Esophagus squamous epithelium (tissue), 5 donors: ENCODE data around the gene SYT4. TPM values are rescaled to one million over a fixed set of nuclear protein-coding genes. Genes with fewer than 3 reads are reported as not detected.
"Not testable (repeated sequence)": the region's sequence is repeated elsewhere in the genome, so short reads cannot be mapped to it uniquely, and the experiment has no call there.

Experiments
- DNase-seq: peaks from one replicate; lab custom pipeline; 2025; lab: John Stamatoyannopoulos, UW
- H3K27ac ChIP-seq, 4 donors: fragments of 200-600 bp; sonication (generic); one replicate each; pipeline ENCODE4 v1.5.1; 2016 to 2019; ENCODE audit warnings: mild to moderate bottlenecking in 1 of 4
- H3K27me3 ChIP-seq, 4 donors: fragments of 200-600 bp; sonication (generic); 1 replicate in 3 of 4; 2 replicates in 1 of 4; pipeline versions ENCODE4 v1.5.1 to v1.6.0; 2017 to 2021; ENCODE audit warnings: antibody characterized with exemption in 1 of 4
- H3K36me3 ChIP-seq, 3 donors: fragments of 200-600 bp; sonication (generic); one replicate each; pipeline ENCODE4 v1.5.1; 2016 to 2019
- H3K4me1 ChIP-seq, 3 donors: fragments of 200-600 bp; sonication (generic); one replicate each; pipeline ENCODE4 v1.5.1; 2017 to 2019
- H3K4me3 ChIP-seq, 4 donors: fragments of 200-600 bp; sonication (generic); 1 replicate in 3 of 4; 2 replicates in 1 of 4; pipeline ENCODE4 v1.5.1; 2016 to 2019; ENCODE audit warnings: mild to moderate bottlenecking in 2 of 4, moderate library complexity in 1 of 4
- H3K9me3 ChIP-seq, 3 donors: fragments of 200-600 bp; sonication (generic); one replicate each; pipeline ENCODE4 v1.5.1; 2016 to 2019
- POLR2A ChIP-seq, 4 donors: fragments of 450-650 bp; IDR thresholded peaks; one replicate each; pipeline ENCODE4 v1.6.1; 2017; ENCODE audit warnings: antibody characterized with exemption in 4 of 4, mild to moderate bottlenecking in 4 of 4, moderate library complexity in 3 of 4
- WGBS, 2 donors: methylation state at CpG; one replicate each; pipeline ENCODE4 v1.1.5; 2018; 5-methylcytosine and 5-hydroxymethylcytosine counted together
- intact Hi-C: fragments of 100-400 bp; cut with DNase I; formaldehyde crosslinking; loops from one replicate; pipeline ENCODE4 v1.15.0; 2022
- total RNA-seq, 4 donors: library from RNA; depleted of rRNA; stranded (reverse); fragments of >200 nt; gene quantifications; one replicate each; pipeline ENCODE4 v1.1.0, GENCODE V29; 2016
- TF ChIP-seq, protein P1 (sequence below), 6 experiments: fragments of 450-650 bp in 4 of 6; fragments of 200-600 bp in 2 of 6; sonication (generic) in 2 of 6; IDR thresholded peaks; one replicate each; pipeline ENCODE4 v1.5.1; 2016 to 2019; ENCODE audit warnings: antibody characterized with exemption in 6 of 6, mild to moderate bottlenecking in 4 of 6, moderate library complexity in 4 of 6
- donor health status: DM: yes; HTN: yes; CAD: no.

SYT4 gene
- total RNA-seq, 4 donors from 2014 or later: not detected

GRCh38 chr18:43303376-43303775 is 26.1 kb upstream of the SYT4 start:
- no peak for DNase-seq
- intact Hi-C loops: no loop called here
- Histone ChIP-seq H3K4me1 (no peaks in the 10 kb centered on the region), H3K4me3 (no peak overlapping the region), H3K36me3 (no peaks in the 10 kb centered on the region), H3K27me3 (no peaks in the 10 kb centered on the region), H3K27ac (no peak overlapping the region), H3K9me3 (no peaks in the 10 kb centered on the region)
- whole genome bisulfite sequencing, 2 donors: 53 to 59% methylated on average over 2 of the region's 2 CpGs
- TF ChIP-seq POLR2A (IDR thresholded peaks at IDR 0.05): no peak
- TF ChIP-seq, protein P1, sequence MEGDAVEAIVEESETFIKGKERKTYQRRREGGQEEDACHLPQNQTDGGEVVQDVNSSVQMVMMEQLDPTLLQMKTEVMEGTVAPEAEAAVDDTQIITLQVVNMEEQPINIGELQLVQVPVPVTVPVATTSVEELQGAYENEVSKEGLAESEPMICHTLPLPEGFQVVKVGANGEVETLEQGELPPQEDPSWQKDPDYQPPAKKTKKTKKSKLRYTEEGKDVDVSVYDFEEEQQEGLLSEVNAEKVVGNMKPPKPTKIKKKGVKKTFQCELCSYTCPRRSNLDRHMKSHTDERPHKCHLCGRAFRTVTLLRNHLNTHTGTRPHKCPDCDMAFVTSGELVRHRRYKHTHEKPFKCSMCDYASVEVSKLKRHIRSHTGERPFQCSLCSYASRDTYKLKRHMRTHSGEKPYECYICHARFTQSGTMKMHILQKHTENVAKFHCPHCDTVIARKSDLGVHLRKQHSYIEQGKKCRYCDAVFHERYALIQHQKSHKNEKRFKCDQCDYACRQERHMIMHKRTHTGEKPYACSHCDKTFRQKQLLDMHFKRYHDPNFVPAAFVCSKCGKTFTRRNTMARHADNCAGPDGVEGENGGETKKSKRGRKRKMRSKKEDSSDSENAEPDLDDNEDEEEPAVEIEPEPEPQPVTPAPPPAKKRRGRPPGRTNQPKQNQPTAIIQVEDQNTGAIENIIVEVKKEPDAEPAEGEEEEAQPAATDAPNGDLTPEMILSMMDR (IDR thresholded peaks at IDR 0.05): no peak

GRCh38 chr18:43286187-43286586 is 8.9 kb upstream of the SYT4 start:
- H3K27ac ChIP-seq, H3K27me3 ChIP-seq, H3K36me3 ChIP-seq, intact Hi-C loops, H3K4me3 ChIP-seq, H3K9me3 ChIP-seq, DNase-seq, H3K4me1 ChIP-seq: not testable (repeated sequence)
- 80% methylated on average over 1 of the region's 11 CpGs; no CpG with 5 or more reads in 1 of the 2 donors for WGBS, 2 donors

GRCh38 chr18:43283299-43283698 is 6.0 kb upstream of the SYT4 start:
- Histone ChIP-seq H3K4me3 (no peak overlapping the region), H3K36me3 (no peaks in the 10 kb centered on the region), H3K9me3 (no peaks in the 10 kb centered on the region), H3K27me3 (peaks cover 0 to 3% (median 0%) of the 10 kb centered on the region in 4 donors), H3K27ac (no peak overlapping the region), H3K4me1 (no peaks in the 10 kb centered on the region)
- intact Hi-C loops: no loop called here
- DNase-seq: no peak
- TF ChIP-seq, protein P1 (IDR thresholded peaks at IDR 0.05): no peak
- no peak for TF ChIP-seq POLR2A (IDR thresholded peaks at IDR 0.05)
- WGBS, 2 donors: 91 to 96% methylated on average over 9 to 16 of the region's 16 CpGs

GRCh38 chr18:43279015-43279744 is 1.9 kb upstream of the SYT4 start:
- no peak for DNase-seq
- 4 to 5% methylated on average over 6 of the region's 6 CpGs for WGBS, 2 donors

DNA sequence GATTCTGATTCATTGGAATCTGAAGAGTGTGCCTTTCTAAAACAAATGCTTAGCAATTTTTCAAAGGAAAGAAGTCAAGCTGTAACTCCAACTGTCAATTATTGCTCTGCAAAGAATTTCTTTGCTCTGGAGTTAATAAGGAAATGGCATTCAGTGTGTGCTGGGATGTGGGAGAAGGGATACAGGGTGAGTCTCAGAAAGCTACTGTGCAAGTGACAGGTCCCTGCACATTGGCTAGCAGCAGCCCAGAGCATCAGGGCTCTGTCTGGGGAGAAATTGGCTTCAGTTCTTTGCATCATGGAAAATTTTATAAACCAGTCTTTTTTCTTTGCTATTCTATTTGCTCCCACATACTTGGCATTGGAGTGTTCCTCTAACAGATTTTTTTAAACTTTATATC is 1.1 kb upstream of the SYT4 start:
- Histone ChIP-seq H3K9me3 (no peaks in the 10 kb centered on the region), H3K4me3 (no peak overlapping the region), H3K4me1 (no peaks in the 10 kb centered on the region), H3K27ac (no peak overlapping the region), H3K36me3 (no peaks in the 10 kb centered on the region), H3K27me3 (peaks cover 0 to 14% (median 0%) of the 10 kb centered on the region in 4 donors)
- no peak for DNase-seq
- no peak for TF ChIP-seq POLR2A (IDR thresholded peaks at IDR 0.05)
- TF ChIP-seq, protein P1 (IDR thresholded peaks at IDR 0.05): no peak
- intact Hi-C loops: no loop called here

More at GRCh38 chr18:43279015-43279744, 1.9 kb upstream of the SYT4 start:
- Histone ChIP-seq H3K27me3 (peaks cover 0 to 14% (median 0%) of the 10 kb centered on the region in 4 donors), H3K4me3 (no peak overlapping the region), H3K4me1 (no peaks in the 10 kb centered on the region), H3K36me3 (no peaks in the 10 kb centered on the region), H3K27ac (no peak overlapping the region), H3K9me3 (no peaks in the 10 kb centered on the region)
- intact Hi-C loops: no loop called here
- TF ChIP-seq, protein P1 (IDR thresholded peaks at IDR 0.05): no peak
